Endothelial cell of umbilical vein (primary cell): ENCODE measurements around the gene SMAD5. TPM values are rescaled to one million over a fixed set of nuclear protein-coding genes. Genes with fewer than 3 reads are reported as not detected.

Experiments
- BruUV-seq: library from RNA; stranded (reverse); fragments of 400-500 nt; replicated peaks from 2 replicates; lab custom pipeline; 2021; lab: Mats Ljungman, UMichigan
- CTCF ChIA-PET: fragments of 300-600, 350-600 bp; sonication (Branson Sonifier 250); formaldehyde crosslinking; loops from one replicate; lab custom pipeline; 2021; ENCODE audit warnings: antibody characterized with exemption, inconsistent platforms; lab: Charles Lee
- POLR2A ChIA-PET: fragments of 300-600, 350-600 bp; sonication (Branson Sonifier 250); formaldehyde crosslinking; loops from one replicate; lab custom pipeline; 2021; ENCODE audit warnings: antibody characterized with exemption, inconsistent platforms; lab: Charles Lee
- DNase-seq: peaks from one replicate; pipeline ENCODE4 v3.0.0-alpha.2; 2011; ENCODE audit warnings: low read depth, low spot score
- FAIRE-seq: peaks from 2 replicates; lab custom pipeline; 2011; peaks lifted over from hg19 to GRCh38; lab: Jason Lieb, UNC
- H2AFZ ChIP-seq: 2 replicates; pipeline ENCODE4 v1.6.0; 2012; ENCODE audit warnings: low read depth, low read length, control low read depth, inconsistent platforms
- H3K27ac ChIP-seq: 2 replicates; pipeline ENCODE4 v1.5.1; 2011; ENCODE audit warnings: low read depth, mild to moderate bottlenecking, control low read depth, low read length, moderate library complexity; ENCODE audit not compliant: insufficient read depth
- H3K27me3 ChIP-seq, 2 experiments: 2 replicates each; pipeline versions ENCODE4 v1.6.0 to v1.6.1; 2011; ENCODE audit warnings: low read length in 2 of 2, mixed read lengths in 1 of 2; ENCODE audit not compliant: control insufficient read depth in 2 of 2, insufficient read depth in 2 of 2
- H3K36me3 ChIP-seq, 2 experiments: 2 replicates in 1 of 2; 3 replicates in 1 of 2; pipeline ENCODE4 v1.5.1; 2011; ENCODE audit warnings: low read length in 2 of 2, mild to moderate bottlenecking in 1 of 2, moderate library complexity in 1 of 2; ENCODE audit not compliant: control insufficient read depth in 2 of 2, insufficient read depth in 2 of 2; ENCODE audit errors: extremely low read depth in 1 of 2
- H3K4me1 ChIP-seq: 3 replicates; pipeline ENCODE4 v1.5.1; 2011; ENCODE audit warnings: mild to moderate bottlenecking, low read length; ENCODE audit not compliant: control insufficient read depth, insufficient read depth; ENCODE audit errors: extremely low read depth
- H3K4me2 ChIP-seq: 2 replicates; pipeline ENCODE4 v1.6.1; 2011; ENCODE audit warnings: low read length, control low read depth, mixed read lengths; ENCODE audit not compliant: insufficient read depth
- H3K4me3 ChIP-seq, 3 experiments: fragments of 200-600 bp in 1 of 3; sonication (generic), shearing (Covaris generic) in 1 of 3; replicated peaks in 1 of 3; 2 replicates each; pipeline ENCODE4 v1.5.1; 2011 to 2016; ENCODE audit warnings: control low read depth in 3 of 3, low read length in 3 of 3, mild to moderate bottlenecking in 2 of 3, inconsistent platforms in 1 of 3, low read depth in 1 of 3, moderate library complexity in 1 of 3; ENCODE audit not compliant: insufficient read depth in 1 of 3
- H3K79me2 ChIP-seq: 2 replicates; pipeline ENCODE4 v1.6.0; 2012; ENCODE audit warnings: low read length, inconsistent platforms; ENCODE audit not compliant: control insufficient read depth, insufficient read depth
- H3K9ac ChIP-seq: replicated peaks from 2 replicates; pipeline ENCODE3; 2011; ENCODE audit warnings: low read length, control low read depth; ENCODE audit not compliant: insufficient read depth; ENCODE audit errors: extremely low read depth
- H3K9me1 ChIP-seq: replicated peaks from 3 replicates; pipeline ENCODE4 v1.6.0; 2011; ENCODE audit warnings: mild to moderate bottlenecking, low read length; ENCODE audit not compliant: control insufficient read depth, insufficient read depth; ENCODE audit errors: extremely low read depth
- H3K9me3 ChIP-seq: replicated peaks from 2 replicates; pipeline ENCODE4 v1.5.1; 2012; ENCODE audit warnings: low read length, inconsistent platforms; ENCODE audit not compliant: control insufficient read depth, insufficient read depth
- H4K20me1 ChIP-seq: replicated peaks from 2 replicates; pipeline ENCODE3; 2011; ENCODE audit warnings: mild to moderate bottlenecking, low read length; ENCODE audit not compliant: control insufficient read depth, insufficient read depth; ENCODE audit errors: extremely low read depth
- CTCF ChIP-seq, 2 donors: IDR thresholded peaks; 1 replicate in 1 of 2; 2 replicates in 1 of 2; pipeline ENCODE4 v1.5.1; 2011; ENCODE audit warnings: low read length in 2 of 2, mild to moderate bottlenecking in 2 of 2, moderate library complexity in 2 of 2, control low read depth in 1 of 2, inconsistent platforms in 1 of 2, low read depth in 1 of 2; ENCODE audit not compliant: insufficient read depth in 1 of 2; ENCODE audit errors: extremely low read depth in 1 of 2
- EZH2 ChIP-seq: IDR thresholded peaks from 2 replicates; pipeline ENCODE4 v1.6.1; 2012; ENCODE audit warnings: borderline replicate concordance, low read depth, mild to moderate bottlenecking, moderate library complexity, low read length, inconsistent platforms; ENCODE audit not compliant: severe bottlenecking
- FOS ChIP-seq: IDR thresholded peaks from 2 replicates; pipeline ENCODE4 v1.6.1; 2011; ENCODE audit warnings: mild to moderate bottlenecking, low read length, moderate library complexity, borderline replicate concordance; ENCODE audit not compliant: insufficient read depth
- JUN ChIP-seq: IDR thresholded peaks from 2 replicates; pipeline ENCODE4 v1.6.1; 2011; ENCODE audit warnings: borderline replicate concordance, low read depth; ENCODE audit not compliant: insufficient read length, insufficient read depth
- MAX ChIP-seq: IDR thresholded peaks from 2 replicates; pipeline ENCODE4 v1.6.1; 2011; ENCODE audit not compliant: insufficient read depth, insufficient read length
- MYC ChIP-seq: IDR thresholded peaks from one replicate; pipeline ENCODE4 v1.6.1; 2011; ENCODE audit warnings: mild to moderate bottlenecking, low read depth, low read length
- POLR2AphosphoS5 ChIP-seq: IDR thresholded peaks from 2 replicates; pipeline ENCODE4 v1.6.1; 2012; ENCODE audit warnings: low read depth, mild to moderate bottlenecking, control low read depth, low read length, moderate library complexity; ENCODE audit not compliant: insufficient read depth
- dilution Hi-C: fragments of 300-500 bp; cut with MboI; formaldehyde crosslinking; loops from one replicate; pipeline ENCODE4 v1.15.0; 2019; ENCODE audit warnings: low sequenced_read_pairs; ENCODE audit not compliant: extremely low pct_ligation_motif_present
- intact Hi-C: fragments of 100-400 bp; cut with micrococcal nuclease; formaldehyde crosslinking; loops from one replicate; pipeline ENCODE4 v1.10.0; 2022
- polyA plus RNA-seq, 4 experiments: library from polyadenylated mRNA; depleted of rRNA in 3 of 4; stranded (reverse) in 3 of 4; unstranded in 1 of 4; fragments of >200 nt; gene quantifications; 2 replicates each; pipeline versions ENCODE4 v1.2.1 to v1.2.3, GENCODE V29; 2011 to 2012; ENCODE audit warnings: missing spikeins in 1 of 4
- total RNA-seq: library from RNA; stranded (reverse); gene quantifications from 2 replicates; pipeline ENCODE4 v1.2.3, GENCODE V29; 2021

SMAD5 gene
- total and polyA plus RNA-seq, 2 donors (not counting 3 experiments of a cell fraction or from before 2014, with no cell fraction given): 26.0 to 66.0 TPM

GRCh38 chr5:136200761-136201160 is 68.1 kb downstream of the SMAD5 start:
- Histone ChIP-seq H3K27me3 (peaks cover 15 to 25% of the 10 kb centered on the region in 2 experiments), H3K9me1 (no peaks in the 10 kb centered on the region), H3K27ac (no peak overlapping the region), H3K4me2 (no peak overlapping the region), H3K9me3 (no peaks in the 10 kb centered on the region), H3K79me2 (no peaks in the 10 kb centered on the region), H3K36me3 (no peaks in the 10 kb centered on the region), H3K9ac (no peak overlapping the region), H3K4me3 (no peak overlapping the region), H4K20me1 (no peaks in the 10 kb centered on the region), H2AFZ (no peak overlapping the region), H3K4me1 (no peaks in the 10 kb centered on the region)
- intact Hi-C loops (no loop called here), dilution Hi-C loops (no loop called here)
- FAIRE-seq (no peak), DNase-seq (no peak)
- BruUV-seq: no TSS peak
- CTCF ChIA-PET: interaction anchor here (3.2 kb wide), 1 partner anchor 12 kb away, joined by 12 read pairs; no protein-coding TSS in a partner anchor
- POLR2A ChIA-PET: no interaction called here
- TF ChIP-seq FOS (no peak), MYC (no peak), POLR2AphosphoS5 (no peak), JUN (no peak), EZH2 (no peak), MAX (no peak), CTCF (IDR thresholded peaks at IDR 0.05; ENCODE audit: extremely low read depth in 1 of 2, insufficient read depth in 1 of 2, low read depth in 1 of 2, low read length in 2 of 2) (no peak)
